ENCODE measurements around the gene FAM78A.

- TF ChIP-seq CTCF (IDR thresholded peaks at IDR 0.05) (no peak), POLR2AphosphoS5 (IDR thresholded peaks at IDR 0.05) (no peak), POLR2A (IDR thresholded peaks at IDR 0.05) (no peak), EP300 (IDR thresholded peaks at IDR 0.05; ENCODE audit: low read depth) (no peak)
Measured at GRCh38 chr9:131288217-131288616, 11.9 kb upstream of the FAM78A start.

Measured in transverse colon (tissue), 4 donors.